ENCODE results near the gene EPHX1.

Gene EPHX1

GRCh38 chr1:225770561-225771248, 39.2 kb upstream of the EPHX1 start:
- DNase-seq (ENCODE audit: low read depth) = no peak
- TF ChIP-seq CTCF (IDR thresholded peaks at IDR 0.05; ENCODE audit: low read depth, low read length) (no peak), POLR2A (IDR thresholded peaks at IDR 0.05; ENCODE audit: extremely low read depth, insufficient read length) (no peak), MAX (IDR thresholded peaks at IDR 0.05; ENCODE audit: low read depth, low read length) (no peak), MYC (IDR thresholded peaks at IDR 0.05; ENCODE audit: low read depth, low read length) (no peak)

GRCh38 chr1:225771661-225772322, 38.1 kb upstream of the EPHX1 start:
- DNase-seq (ENCODE audit: low read depth) = peak; percentile 18
- TF ChIP-seq CTCF (IDR thresholded peaks at IDR 0.05; ENCODE audit: low read depth, low read length) (no peak), POLR2A (IDR thresholded peaks at IDR 0.05; ENCODE audit: extremely low read depth, insufficient read length) (no peak), MAX (IDR thresholded peaks at IDR 0.05; ENCODE audit: low read depth, low read length) (no peak), MYC (IDR thresholded peaks at IDR 0.05; ENCODE audit: low read depth, low read length) (no peak)
- H3K4me3 ChIP-seq (ENCODE audit: low read depth, low read length) = no peak overlapping the region

More at GRCh38 chr1:225770561-225771248, 39.2 kb upstream of the EPHX1 start:
- H3K4me3 ChIP-seq (ENCODE audit: low read depth, low read length) = no peak overlapping the region

- DNase-seq (ENCODE audit: low read depth) = peak; percentile 86
- no peak overlapping the region for H3K4me3 ChIP-seq (ENCODE audit: low read depth, low read length)
Measured at GRCh38 chr1:225772323-225772768, 37.6 kb upstream of the EPHX1 start.

GRCh38 chr1:225772848-225773247, 37.1 kb upstream of the EPHX1 start:
- DNase-seq (ENCODE audit: low read depth) = no peak

More at GRCh38 chr1:225772323-225772768, 37.6 kb upstream of the EPHX1 start:
- TF ChIP-seq CTCF (IDR thresholded peaks at IDR 0.05; ENCODE audit: low read depth, low read length) = peak; percentile 85
- peak; percentile 53; the same call in 1 of the 2 replicates for TF ChIP-seq MAX (IDR thresholded peaks at IDR 0.05; ENCODE audit: low read depth, low read length)
- TF ChIP-seq MYC (IDR thresholded peaks at IDR 0.05; ENCODE audit: low read depth, low read length) = no peak
- TF ChIP-seq POLR2A (IDR thresholded peaks at IDR 0.05; ENCODE audit: extremely low read depth, insufficient read length) = no peak

More at GRCh38 chr1:225772848-225773247, 37.1 kb upstream of the EPHX1 start:
- no peak overlapping the region for H3K4me3 ChIP-seq (ENCODE audit: low read depth, low read length)
- TF ChIP-seq MYC (IDR thresholded peaks at IDR 0.05; ENCODE audit: low read depth, low read length) (no peak), CTCF (IDR thresholded peaks at IDR 0.05; ENCODE audit: low read depth, low read length) (no peak), MAX (IDR thresholded peaks at IDR 0.05; ENCODE audit: low read depth, low read length) (no peak), POLR2A (IDR thresholded peaks at IDR 0.05; ENCODE audit: extremely low read depth, insufficient read length) (no peak)

Measured in NB4 (cell line).